NOMO-1 (cell line): ENCODE measurements around the gene S100A13.
"Not testable (repeated sequence)": the region's sequence is repeated elsewhere in the genome, so short reads cannot be mapped to it uniquely, and the experiment has no call there.

Experiments
- DNase-seq, 2 experiments: peaks; one replicate each; lab custom pipeline; 2025; ENCODE audit not compliant: unreplicated experiment in 2 of 2; lab: John Stamatoyannopoulos, UW

S100A13 gene

DNA sequence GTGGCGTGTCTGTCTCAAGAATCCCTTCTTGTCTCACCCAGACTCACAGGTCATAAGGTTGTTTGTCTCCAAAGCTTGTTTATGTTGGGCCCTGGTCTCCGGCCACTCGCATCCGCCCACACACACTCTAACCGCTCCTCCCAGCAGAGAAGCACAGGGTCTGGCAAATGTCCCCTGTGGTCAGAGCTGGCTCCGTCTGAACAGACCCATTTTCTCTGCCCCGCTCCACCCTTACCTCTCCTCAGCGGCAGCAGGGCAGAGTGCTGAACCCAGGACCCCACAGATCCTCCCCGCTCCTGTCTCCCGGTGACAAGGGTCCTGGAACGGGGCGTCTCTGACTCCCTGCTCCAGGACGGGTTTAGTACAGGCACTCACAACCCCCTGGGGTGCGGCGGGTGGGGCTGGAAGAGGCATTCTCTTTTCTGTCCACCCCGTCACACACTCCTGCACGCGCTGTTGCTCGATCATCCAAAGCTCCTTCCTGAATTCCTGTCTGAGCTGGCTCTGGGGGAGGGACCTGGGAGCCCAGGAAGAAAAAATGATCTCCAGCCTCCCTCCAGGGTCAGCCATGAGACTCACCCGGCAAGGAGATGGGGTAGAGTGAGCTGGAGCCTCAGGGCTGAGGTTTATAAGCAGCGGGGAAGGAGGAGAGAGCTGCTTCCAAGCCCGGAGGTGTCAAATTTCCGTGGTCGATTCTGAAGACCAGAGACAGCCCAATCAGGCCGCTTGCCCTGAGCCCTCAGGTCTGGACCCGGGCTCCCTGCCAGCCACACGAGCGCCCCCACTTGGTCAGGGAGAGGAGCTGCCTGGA, at the start of gene S100A13:
TSS of gene S100A13 (minus strand) at position 602 of the 811 bp plus-strand sequence. CDS start 1,033 bp downstream, outside the sequence.
- no peak for DNase-seq

DNA sequence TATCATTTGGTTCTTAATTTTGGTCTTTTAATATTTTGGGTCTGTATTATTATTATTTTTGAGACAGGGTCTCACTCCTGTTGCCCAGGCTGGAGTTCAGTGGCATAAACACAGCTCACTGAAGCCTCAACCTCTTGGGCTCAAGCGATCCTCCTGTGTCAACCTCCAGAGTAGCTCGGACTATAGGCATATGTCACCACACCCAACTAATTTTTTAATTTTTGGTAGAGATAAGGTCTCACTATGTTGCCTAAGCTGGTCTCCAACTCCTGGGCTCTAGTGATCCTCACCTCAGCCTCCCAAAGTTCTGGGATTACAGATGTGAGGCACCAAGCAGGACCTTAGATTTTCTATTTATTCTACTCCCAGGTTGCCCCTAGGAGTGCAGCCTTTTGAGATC, 46.2 kb upstream of the S100A13 start:
- DNase-seq = no peak

DNA sequence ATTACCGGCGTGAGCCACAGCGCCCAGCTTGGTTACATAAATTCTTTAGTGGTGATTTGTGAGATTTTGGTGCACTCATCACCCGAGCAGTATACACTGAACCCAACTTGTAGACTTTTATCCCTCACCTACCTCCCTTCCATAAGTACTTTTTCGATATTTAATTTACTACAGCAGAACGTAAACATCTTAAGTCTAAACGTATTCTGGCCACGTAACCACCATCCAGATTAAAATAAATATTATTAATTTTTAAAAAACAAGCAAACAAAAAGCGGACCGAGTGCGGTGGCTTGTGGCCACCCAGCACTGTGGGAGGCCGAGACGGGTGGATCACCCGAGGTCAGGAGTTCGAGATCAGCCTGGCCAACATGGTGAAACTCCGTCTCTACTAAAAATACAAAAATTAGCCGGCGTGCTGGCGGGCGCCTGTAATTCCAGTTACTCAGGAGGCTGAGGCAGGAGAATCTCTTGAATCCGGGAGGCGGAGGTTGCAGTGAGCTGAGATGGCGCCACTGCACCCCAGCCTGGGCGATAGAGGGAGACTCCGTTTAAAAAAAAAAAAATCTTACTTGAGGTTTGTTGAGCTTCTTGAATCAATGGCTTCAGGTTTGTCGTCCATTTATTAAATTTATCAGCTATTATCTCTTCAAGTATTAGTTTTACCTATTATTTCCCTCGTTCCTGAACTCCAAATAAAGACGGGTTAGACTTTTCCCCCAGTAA, 44.5 kb upstream of the S100A13 start:
- DNase-seq = peak; percentile 33 to 52

DNA sequence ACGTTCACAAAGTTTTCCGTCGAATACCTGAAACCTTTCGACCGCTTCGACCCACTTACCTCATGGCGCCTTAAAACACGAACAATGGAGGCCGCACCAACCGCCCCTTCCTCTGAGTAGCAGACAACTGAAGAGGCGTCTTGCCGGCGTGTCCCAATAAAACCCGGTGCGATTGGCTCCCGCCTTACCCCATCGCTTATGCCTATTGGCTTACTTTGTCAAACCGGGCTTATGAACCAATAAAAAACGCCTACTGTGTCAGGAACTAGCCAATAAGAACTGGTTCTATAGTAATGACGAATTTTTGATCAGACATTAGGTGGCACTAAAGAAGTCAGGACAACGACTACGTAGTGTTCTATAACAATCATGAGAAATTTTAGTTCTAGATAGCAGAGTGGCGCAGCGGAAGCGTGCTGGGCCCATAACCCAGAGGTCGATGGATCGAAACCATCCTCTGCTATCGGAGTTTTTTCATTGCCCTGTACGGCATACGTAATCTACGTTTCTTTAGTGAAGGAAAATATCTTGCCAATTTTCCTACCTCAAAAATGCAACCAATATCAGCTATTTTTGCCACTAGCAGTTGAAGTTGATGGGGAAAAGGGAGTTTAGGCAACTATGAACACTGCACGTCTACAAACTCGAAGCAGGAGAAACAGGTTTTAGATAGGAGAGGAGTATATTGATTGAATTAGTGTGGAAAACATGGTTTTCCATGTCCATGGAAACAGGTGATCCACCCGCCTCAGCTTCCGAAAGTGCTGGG, 43.7 kb upstream of the S100A13 start, which contains the start of gene ILF2:
TSS of gene ILF2 (minus strand) at position 135 of the 769 bp plus-strand sequence. CDS start at position 64, 71 bp downstream.
- DNase-seq = peak; percentile 96 to 99

DNA sequence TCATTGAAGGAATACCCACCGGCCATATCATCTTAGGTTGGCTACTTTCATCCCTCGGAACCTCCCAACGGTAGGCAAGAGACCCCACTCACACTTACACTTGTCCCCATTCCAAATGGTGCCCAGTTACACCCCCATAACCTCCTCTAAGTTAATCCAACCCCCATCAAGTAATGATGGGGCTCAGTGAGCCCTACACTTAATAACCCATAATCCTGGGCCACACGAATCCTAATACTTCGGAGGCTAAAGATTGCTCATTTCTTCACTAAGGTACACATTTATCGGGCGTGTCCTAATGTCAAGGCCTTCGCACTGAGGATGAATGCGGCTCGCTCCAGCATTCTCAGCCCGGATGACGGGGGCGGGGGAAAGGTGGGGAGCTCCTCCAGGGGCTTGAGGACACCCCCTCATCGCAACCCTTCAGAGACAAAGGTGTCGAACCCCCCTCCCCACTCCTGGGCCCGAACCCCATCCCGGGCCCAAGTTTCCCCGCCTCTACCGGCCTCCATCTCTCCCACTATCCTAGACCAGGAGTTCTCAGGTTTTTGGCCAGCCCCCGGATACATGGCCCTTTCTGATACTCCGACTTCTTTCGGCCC, 43.1 kb upstream of the S100A13 start:
- no peak for DNase-seq

DNA sequence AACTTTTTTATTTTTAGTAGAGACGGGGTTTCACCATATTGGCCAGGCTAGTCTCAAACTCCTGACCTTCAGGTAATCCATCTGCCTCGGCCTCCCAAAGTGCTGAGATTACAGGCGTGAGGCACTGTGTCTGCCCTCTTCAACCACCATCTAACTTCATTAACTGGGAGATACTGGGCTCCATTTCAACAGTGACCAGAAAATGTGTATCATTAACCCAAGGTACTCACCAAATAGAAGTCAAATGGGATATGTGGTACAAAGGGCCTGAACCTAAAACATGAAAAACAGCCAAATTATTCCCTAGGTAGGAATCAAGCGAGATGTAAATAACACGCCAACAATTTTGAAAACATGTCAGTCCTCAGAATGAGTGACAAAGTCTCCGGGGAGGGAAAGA, 42.3 kb upstream of the S100A13 start:
- no peak for DNase-seq

DNA sequence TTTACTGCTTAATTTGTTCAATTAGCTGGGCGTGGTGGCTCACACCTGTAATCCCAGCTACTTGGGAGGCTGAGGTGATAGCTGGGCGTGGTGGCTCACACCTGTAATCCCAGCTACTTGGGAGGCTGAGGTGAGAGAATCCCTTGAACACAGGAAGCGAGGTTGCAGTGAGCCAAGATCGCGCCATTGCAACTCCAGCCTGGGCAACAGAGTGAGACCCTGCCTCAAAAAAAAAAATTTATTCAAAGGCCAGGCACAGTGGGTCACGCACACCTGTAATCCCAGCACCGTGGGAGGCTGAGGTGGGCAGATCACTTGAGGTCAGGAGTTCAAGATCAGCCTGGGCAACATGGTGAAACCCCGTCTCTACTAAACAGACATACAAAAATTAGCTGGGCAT, 41.4 kb upstream of the S100A13 start:
- not testable (repeated sequence) for DNase-seq

DNA sequence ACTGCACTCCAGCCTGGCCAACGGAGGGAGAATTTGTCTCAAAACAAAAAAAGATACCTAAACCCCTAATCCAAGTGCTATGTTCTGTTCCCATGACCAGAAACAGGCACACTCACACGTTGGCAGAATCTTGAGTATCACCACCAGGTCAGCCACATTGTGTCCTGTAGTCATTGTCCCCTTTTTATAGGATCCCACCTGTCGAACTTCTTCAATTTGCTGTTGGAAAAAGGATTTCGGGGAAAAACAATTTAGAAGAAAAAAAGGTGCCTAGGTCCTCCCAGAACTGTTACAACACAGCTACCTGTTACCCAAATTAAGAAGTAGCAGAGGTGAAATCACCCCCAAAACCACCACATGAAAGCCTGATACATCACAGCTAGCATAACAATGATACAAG, 40.1 kb upstream of the S100A13 start:
- no peak for DNase-seq

DNA sequence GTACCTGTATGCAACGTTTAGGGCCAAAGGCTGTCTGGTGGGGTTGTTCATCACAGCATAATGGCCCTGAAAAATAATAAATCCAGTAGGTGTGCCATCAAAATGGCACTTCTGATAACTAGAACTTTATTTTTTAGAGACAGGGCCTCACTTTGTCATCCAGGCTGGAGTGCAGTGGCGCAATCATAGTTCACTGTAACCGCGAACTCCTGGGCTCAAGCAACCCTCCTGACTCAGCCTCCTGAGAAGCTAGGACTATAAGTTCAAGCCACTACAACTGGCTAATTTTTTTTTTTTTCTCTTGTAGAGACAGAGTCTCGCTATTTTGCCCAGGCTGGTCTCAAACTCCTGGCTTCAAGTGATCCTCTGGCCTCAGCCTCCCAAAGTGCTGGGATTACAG, 35.9 kb upstream of the S100A13 start:
- peak in 1 of 2 experiments; percentile 36 for DNase-seq

DNA sequence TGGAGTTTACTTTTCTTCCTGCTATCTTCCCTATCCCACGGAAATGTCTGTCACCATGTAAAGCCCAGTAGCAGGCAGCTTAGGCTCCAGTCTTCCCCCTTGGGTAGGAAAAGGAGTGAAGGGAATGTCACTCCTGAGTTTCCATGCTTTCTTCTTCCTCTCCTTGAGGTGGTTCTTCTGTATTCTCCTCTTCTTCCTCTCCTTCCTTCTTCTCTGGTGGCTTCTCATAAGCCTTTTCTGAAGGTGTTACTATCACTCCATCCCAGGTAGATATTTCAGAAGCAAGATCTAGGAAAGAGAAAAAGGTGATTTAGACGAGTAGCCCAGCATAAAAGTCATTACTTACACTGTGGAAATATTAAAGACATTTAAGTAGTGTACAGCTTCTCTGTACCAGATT, 35.0 kb upstream of the S100A13 start:
- no peak for DNase-seq

DNA sequence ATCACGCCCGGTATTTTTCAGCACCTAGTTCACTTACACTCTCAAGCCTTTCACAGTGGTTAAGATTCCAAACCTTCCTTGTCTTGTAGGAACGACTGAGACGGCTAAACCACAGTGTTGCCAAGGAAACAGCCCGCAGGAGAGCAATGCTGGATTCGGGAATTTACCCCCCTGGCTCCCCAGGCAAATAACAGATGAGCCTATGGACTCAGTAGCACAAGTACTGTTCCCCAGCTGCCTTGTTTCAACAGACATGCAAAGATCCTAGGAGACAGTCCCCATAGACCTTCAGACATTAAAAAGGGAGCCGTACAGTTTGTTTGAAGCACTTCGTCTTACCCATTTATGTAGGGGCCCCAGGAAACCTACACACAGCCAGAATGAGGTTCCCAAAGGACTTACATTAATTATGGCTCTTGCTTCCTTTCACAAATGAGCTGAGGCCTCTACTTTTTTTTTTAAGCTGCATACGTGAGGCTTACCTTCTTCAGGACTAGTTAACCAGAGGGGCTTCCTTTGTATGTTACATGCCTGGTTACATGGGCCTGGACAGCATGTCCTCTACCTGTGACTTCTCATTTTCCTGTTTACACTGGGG, 33.9 kb upstream of the S100A13 start:
- no peak for DNase-seq

DNA sequence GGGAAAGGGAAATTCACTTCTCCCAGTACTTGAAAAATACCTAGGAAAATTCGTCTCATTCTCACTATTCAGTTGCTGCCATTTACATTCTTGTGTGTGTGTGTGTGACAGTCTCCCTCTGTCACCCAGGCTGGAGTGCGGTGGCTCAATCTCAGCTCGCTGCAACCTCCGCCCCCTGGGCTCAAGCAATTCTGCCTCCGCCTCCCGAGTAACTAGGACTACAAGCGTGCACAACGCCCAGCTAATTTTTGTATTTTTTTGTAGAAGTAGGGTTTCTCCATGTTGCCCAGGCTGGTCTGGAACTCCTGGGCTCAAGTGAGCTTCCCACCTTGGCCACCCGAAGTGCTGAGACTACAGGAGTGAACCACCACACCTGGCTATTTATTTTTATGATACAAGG, 32.4 kb upstream of the S100A13 start:
- no peak for DNase-seq

DNA sequence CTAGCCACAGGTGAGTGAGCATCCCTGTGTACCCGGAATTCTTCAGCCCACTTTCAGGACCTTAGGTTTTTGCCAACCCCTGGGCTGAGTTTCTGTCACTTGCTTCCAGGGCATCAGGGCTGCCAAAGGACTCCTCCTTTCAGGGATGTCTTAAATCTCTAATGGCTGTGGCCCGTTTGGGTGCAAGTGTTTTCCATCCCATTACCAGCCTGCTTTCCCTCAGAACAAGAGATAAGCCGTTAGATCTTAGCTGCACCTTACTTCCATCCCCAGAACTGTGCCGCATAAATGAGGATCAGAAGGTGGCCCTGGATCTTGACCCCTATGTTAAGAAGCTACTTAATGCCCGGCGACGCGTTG, 31.9 kb upstream of the S100A13 start:
- no peak for DNase-seq

DNA sequence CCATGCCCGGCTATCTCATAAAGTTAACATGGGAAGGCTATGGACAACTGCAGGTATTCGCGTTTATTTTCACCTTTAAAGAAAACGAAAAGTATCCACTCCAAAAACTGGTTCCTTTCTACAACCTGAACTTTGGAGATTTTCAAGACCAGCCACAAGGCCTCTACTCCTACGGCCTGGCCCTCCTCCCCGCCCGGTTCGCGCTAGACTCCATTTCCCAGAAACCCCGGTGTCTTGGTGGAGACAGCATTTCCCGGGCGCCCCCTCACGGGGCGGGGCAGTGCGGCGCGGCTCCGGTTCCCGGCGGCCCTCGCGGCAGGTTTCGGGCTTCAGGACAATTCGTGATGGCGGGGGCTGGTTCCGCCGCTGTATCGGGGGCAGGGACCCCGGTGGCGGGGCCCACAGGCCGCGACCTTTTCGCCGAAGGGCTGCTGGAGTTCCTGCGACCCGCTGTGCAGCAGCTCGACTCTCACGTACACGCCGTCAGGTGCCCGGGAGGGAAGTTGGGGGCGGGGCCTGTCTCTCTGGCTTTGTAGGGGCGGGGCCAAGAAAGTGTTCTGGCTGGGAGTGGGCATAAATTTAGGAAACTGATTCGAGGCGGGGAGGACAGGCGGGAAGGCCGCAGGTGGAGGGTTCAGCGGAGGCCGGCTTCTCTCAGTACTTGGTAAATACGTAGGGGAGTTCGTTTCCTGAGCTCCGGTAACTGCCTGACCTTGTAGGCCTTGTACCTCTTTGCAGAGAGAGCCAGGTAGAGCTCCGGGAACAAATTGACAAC, 31.3 kb upstream of the S100A13 start, which contains the start of gene SNAPIN:
TSS of gene SNAPIN (plus strand) at position 304 of the 775 bp plus-strand sequence. CDS start at position 345, 41 bp downstream.
- DNase-seq = peak; percentile 91 to 96

DNA sequence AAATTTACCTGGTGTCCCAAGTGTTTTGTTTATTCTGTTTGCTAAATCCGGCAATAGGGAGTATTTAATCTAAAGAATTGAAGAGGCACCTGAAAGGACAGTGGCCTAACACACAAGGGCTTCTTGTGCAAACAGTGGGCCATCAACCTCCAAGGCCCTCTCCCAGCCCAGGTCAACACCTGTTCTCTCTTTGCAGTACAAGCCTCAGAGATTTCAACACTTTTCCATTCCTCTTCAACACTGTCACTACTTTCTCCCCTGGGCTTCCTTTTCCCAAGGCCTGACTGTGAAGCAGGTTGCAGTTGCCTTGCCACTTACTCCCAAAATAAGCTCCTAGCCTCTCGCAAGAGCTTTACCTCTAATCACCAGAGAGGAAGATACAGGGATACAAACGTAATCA, 28.0 kb upstream of the S100A13 start:
- DNase-seq = no peak

DNA sequence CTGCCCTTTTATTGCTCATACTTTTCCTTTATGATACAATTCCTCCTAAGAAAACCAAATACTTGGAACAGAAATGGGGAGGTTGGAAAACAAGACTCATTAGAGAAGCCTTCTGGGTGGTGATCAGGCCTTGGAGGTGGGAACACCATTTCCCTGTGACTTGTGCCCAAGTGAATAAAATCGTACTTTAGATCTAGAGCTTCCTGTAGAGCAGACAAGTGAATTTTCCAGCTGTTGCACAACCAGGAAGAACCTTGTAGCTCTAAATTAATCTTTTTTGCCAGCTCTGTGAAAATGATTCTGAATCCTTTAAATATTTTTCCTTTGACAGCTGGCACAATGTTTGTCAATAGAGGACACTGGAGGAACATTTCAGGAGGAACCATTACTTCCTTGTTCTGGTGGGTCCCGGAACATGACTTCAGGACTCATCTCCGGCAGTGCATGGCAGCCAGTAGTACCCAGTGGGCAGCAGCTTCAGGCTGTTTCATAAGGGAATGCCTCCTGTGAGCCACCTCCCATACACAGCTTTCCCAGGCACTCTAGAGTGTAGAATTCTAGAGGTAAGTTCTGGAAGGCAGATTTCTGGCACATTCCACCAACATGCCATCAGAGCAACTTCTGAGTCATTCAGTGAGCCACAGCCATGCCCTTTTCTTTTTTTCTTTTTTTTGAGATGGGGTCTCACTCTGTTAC, 25.6 kb upstream of the S100A13 start:
- no peak for DNase-seq

DNA sequence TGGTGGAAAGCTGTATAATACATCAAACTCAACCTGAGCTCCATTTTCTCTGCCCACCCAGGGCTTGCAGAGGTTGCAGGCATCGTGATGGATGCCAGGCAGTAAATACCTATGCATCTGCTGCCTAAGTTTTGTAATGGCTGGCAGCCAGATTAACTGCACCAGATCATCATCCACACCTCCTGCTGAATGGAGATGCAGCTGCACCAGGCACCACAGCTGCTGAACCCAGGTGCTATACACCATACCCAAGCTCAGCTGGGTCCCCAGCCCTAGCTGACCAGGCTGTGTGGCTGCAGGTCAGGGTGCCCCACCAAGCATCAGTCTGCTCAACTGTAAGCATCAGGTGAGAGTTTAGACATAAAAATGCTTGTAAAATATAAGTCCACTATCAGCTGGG, 24.5 kb upstream of the S100A13 start:
- no peak for DNase-seq

DNA sequence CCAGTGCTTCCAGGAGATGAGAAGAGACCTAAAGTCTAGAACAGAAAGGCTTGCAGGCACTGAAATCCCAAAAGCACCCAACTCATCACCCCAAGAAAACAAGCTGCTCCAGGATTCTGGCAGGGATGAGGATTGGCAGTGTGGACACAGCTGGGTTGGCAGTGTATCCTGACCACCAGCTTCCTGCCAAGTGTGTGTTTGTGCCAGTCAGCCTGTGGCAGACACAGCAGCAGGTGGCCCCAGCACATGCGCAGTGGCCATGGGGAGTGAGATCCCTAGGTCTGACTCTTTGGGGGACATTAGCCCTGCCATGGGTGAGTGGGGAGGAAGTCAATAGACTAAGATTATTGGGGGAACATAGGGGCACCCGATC, 22.5 kb upstream of the S100A13 start:
- DNase-seq = no peak
